ENCODE data around the gene SERPINA9. TPM values are rescaled to one million over a fixed set of nuclear protein-coding genes. Genes with fewer than 3 reads are reported as not detected.

The SERPINA9 gene
- total and polyA plus RNA-seq, 2 of the 8 experiments (the other 6 are each of a cell fraction or from before 2014, with no cell fraction given): not detected

DNA sequence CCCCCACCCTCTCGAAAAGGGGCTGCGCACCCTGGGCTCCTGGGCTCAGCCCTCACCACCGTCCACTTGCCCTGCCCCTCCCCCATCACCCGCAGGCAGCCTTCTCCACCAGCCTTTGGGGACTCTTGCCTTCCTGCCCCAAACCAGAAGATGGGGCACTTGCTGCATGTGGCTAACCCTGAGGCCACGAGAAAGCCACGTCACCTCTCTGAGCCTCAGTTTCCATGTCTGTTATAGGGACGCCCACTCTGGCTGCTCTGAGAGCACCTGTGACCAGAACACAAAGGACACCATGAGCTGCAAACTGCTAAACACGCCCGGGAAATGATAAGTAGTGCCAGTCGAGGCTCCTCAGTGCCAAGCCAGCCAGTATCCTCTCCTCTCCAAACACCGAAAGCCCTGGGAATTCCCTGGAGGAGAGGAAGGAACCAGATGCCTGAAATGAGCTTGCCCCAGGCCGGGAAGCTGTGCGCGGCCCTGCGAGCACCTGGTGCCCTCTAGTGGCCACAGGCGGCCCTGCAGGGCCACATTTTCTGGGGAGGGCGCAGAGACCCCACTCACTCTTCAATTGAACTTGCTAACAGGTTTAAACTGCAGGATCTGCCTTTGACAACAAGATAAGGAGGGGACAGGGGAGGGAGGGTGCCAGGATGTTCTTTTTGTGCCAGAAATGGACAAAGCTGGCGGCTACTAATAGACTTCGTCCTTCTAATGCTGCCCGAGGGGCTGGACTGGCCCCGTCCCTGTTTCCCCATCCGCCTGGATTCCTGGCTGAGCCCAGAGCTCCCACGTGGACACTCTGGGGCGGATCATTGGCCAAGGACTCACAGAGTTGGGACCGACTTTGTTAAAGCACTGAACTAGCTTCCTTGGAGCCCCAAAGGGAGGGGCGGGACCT, 10.2 kb upstream of the SERPINA9 start:
- H4K8ac ChIP-seq (ENCODE audit: extremely low read depth, insufficient read depth, low read length): 0 out of 2 replicates have a peak overlapping the region, but pooled peaks have one; percentile 46
- no peak overlapping the region for H2AK5ac ChIP-seq (ENCODE audit: low read depth, low read length)
- H3K79me2 ChIP-seq (ENCODE audit: control insufficient read depth in 1 of 2, insufficient read depth in 2 of 2, low read length in 2 of 2): no peaks in the 10 kb centered on the region
- peak; percentile 59 to 94 for DNase-seq (ENCODE audit: low read depth in 1 of 2, low spot score in 2 of 2)
- peak; percentile 78 for FAIRE-seq
- H4K20me1 ChIP-seq (replicated peaks in 1 of 2; ENCODE audit: control insufficient read depth in 1 of 2, insufficient read depth in 2 of 2, low read length in 2 of 2): no peaks in the 10 kb centered on the region
- peak overlapping the region; percentile 94 for H3K18ac ChIP-seq (ENCODE audit: extremely low read depth, low read length)
- no peaks in the 10 kb centered on the region for H3K79me1 ChIP-seq (ENCODE audit: low read depth, low read length)
- peak overlapping the region; percentile 94; the same call in 1 of the 2 replicates for H2AFZ ChIP-seq (ENCODE audit: low read length)
- peak overlapping the region; percentile 97; the same call in 1 of the 2 replicates for H2BK12ac ChIP-seq (ENCODE audit: low read depth, low read length)
- H3K23me2 ChIP-seq (ENCODE audit: low read depth, low read length): peaks cover 3% of the 10 kb centered on the region; the same call in 1 of the 2 replicates
- H3K4me3 ChIP-seq (ENCODE audit: extremely low read depth in 1 of 4, insufficient read depth in 2 of 4, low read depth in 3 of 4, low read length in 4 of 4): peak overlapping the region in 3 of 4 experiments; percentile 20 to 55 (median 43); a peak in 6 of 8 replicates
- H3K9me3 ChIP-seq (ENCODE audit: insufficient read depth in 2 of 2, low read depth in 1 of 2, low read length in 1 of 2): no peaks in the 10 kb centered on the region
- H2BK20ac ChIP-seq (ENCODE audit: low read length): peak overlapping the region; percentile 99; the same call in 1 of the 2 replicates
- peak overlapping the region; percentile 66; the same call in 1 of the 2 replicates for H2BK5ac ChIP-seq (ENCODE audit: low read depth, low read length)
- peak overlapping the region; percentile 77 for H4K91ac ChIP-seq (replicated peaks; ENCODE audit: insufficient read length, low read length)
- no peaks in the 10 kb centered on the region for H3K36me3 ChIP-seq (ENCODE audit: control insufficient read depth in 2 of 4, insufficient read depth in 4 of 4, low read length in 3 of 4)
- peak overlapping the region; percentile 1 for H4K5ac ChIP-seq (ENCODE audit: insufficient read length, low read depth, low read length)
- ChIA-PET CTCF (ENCODE audit: partially characterized antibody) (interaction anchor here (0.6 to 5.1 kb wide), 62 partner anchors 9 to 976 kb away, joined by 3 to 78 read pairs (median 6); partner anchors contain the start of genes SERPINA4 and SERPINA9), POLR2A (ENCODE audit: partially characterized antibody) (interaction anchor here (0.9 to 1.3 kb wide), 5 partner anchors 12 to 63 kb away, joined by 3 to 8 read pairs (median 4); no protein-coding TSS in a partner anchor)
- H3K27me3 ChIP-seq (replicated peaks in 1 of 4; ENCODE audit: control insufficient read depth in 3 of 4, extremely low read depth in 1 of 4, insufficient read depth in 3 of 4, low read length in 3 of 4): no peaks in the 10 kb centered on the region
- H3K9ac ChIP-seq (replicated peaks in 1 of 4; ENCODE audit: extremely low read depth in 1 of 4, low read depth in 3 of 4, low read length in 3 of 4): no peak overlapping the region
- H2BK15ac ChIP-seq (ENCODE audit: low read length): peak overlapping the region; percentile 99; the same call in 1 of the 2 replicates
- H3K23ac ChIP-seq (ENCODE audit: insufficient read length): no peak overlapping the region
- no peak overlapping the region; the same call in 1 of the 2 replicates for H3K27ac ChIP-seq (ENCODE audit: low read depth, low read length)
- H3K4me2 ChIP-seq (ENCODE audit: insufficient read depth in 1 of 2, low read depth in 2 of 2, low read length in 2 of 2): peak overlapping the region; percentile 45 to 74
- 30% methylated on average over 26 of the region's 26 CpGs; no CpG with 5 or more reads in 1 of the 2 experiments for WGBS, 2 experiments (ENCODE audit: extremely low coverage in 1 of 2, insufficient coverage in 1 of 2, insufficient read length in 1 of 2, insufficient replicate concordance in 2 of 2, low coverage in 1 of 2, low lambda C conversion rate in 2 of 2, missing lambda C conversion rate in 1 of 2)
- no peak overlapping the region for H3K56ac ChIP-seq (replicated peaks; ENCODE audit: insufficient read length, low read depth, low read length)
- H3K14ac ChIP-seq (ENCODE audit: insufficient read length): no peak overlapping the region
- no peak overlapping the region for H3K4ac ChIP-seq (replicated peaks; ENCODE audit: insufficient read length, low read depth, low read length)
- no peak overlapping the region for H2BK120ac ChIP-seq (replicated peaks; ENCODE audit: low read depth, low read length)
- peaks cover 0 to 14% (median 11%) of the 10 kb centered on the region in 4 experiments; a peak in 6 of 7 replicates for H3K4me1 ChIP-seq (replicated peaks in 1 of 4; ENCODE audit: control insufficient read depth in 3 of 4, insufficient read depth in 4 of 4, low read length in 3 of 4)
- TF ChIP-seq SIN3A (conservative IDR thresholded peaks at IDR 0.05 in 1 of 2, IDR thresholded peaks at IDR 0.05 in 1 of 2; ENCODE audit: low read depth in 1 of 2, low read length in 2 of 2): 0 out of 4 replicates have a peak, but pooled peaks of 1 of the 2 experiments have one; percentile 46
- peak; percentile 49; the same call in 1 of the 2 replicates for TF ChIP-seq TBP (IDR thresholded peaks at IDR 0.05; ENCODE audit: low read depth, low read length)
- TF ChIP-seq ASH2L (IDR thresholded peaks at IDR 0.05; ENCODE audit: low read length): peak; percentile 2
- TF ChIP-seq, protein P1, sequence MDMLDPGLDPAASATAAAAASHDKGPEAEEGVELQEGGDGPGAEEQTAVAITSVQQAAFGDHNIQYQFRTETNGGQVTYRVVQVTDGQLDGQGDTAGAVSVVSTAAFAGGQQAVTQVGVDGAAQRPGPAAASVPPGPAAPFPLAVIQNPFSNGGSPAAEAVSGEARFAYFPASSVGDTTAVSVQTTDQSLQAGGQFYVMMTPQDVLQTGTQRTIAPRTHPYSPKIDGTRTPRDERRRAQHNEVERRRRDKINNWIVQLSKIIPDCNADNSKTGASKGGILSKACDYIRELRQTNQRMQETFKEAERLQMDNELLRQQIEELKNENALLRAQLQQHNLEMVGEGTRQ (IDR thresholded peaks at IDR 0.05; ENCODE audit: low read length): peak; percentile 72
- no peak for TF ChIP-seq POLR2AphosphoS5 (IDR thresholded peaks at IDR 0.05; ENCODE audit: low read depth, low read length)
- TF ChIP-seq JUND (IDR thresholded peaks at IDR 0.05; ENCODE audit: low read length): peak; percentile 58
- TF ChIP-seq, protein P2, sequence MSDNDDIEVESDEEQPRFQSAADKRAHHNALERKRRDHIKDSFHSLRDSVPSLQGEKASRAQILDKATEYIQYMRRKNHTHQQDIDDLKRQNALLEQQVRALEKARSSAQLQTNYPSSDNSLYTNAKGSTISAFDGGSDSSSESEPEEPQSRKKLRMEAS (IDR thresholded peaks at IDR 0.05): peak; percentile 55
- TF ChIP-seq EP300 (IDR thresholded peaks at IDR 0.05; ENCODE audit: borderline replicate concordance in 1 of 2, low read depth in 2 of 2, low read length in 2 of 2): no peak

Measured in H1 (cell line).